ENCODE data around the gene ZBTB43.

The ZBTB43 gene

DNA sequence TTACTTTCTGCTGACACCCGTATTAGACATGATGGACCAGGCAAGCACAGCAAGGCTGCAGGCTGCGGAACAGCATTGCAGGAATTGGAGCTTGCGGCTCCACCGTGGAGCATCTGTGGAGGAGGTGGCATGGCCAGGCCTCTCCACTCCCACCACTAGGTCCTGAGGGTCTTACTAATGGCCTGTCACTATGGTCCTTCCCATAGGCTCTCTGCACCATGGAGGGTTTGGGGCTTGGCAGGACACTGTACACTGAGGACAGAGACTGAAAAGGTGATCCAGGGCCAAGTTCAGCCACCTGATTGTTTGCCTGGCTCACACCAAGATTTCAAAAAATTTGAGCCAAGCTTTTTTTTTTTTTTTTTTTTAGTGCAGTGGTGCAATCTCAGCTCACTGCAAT lies 14.3 kb upstream of the ZBTB43 start:
- no peak for DNase-seq (ENCODE audit: low read depth, low spot score)
- TF ChIP-seq, protein P1, sequence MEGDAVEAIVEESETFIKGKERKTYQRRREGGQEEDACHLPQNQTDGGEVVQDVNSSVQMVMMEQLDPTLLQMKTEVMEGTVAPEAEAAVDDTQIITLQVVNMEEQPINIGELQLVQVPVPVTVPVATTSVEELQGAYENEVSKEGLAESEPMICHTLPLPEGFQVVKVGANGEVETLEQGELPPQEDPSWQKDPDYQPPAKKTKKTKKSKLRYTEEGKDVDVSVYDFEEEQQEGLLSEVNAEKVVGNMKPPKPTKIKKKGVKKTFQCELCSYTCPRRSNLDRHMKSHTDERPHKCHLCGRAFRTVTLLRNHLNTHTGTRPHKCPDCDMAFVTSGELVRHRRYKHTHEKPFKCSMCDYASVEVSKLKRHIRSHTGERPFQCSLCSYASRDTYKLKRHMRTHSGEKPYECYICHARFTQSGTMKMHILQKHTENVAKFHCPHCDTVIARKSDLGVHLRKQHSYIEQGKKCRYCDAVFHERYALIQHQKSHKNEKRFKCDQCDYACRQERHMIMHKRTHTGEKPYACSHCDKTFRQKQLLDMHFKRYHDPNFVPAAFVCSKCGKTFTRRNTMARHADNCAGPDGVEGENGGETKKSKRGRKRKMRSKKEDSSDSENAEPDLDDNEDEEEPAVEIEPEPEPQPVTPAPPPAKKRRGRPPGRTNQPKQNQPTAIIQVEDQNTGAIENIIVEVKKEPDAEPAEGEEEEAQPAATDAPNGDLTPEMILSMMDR (IDR thresholded peaks at IDR 0.05; ENCODE audit: low read depth, low read length): no peak
- in situ Hi-C loops (cut with HindIII; ENCODE audit: low sequenced_read_pairs): no loop called here
- H3K4me3 ChIP-seq (ENCODE audit: low read depth, low read length): no peak overlapping the region

DNA sequence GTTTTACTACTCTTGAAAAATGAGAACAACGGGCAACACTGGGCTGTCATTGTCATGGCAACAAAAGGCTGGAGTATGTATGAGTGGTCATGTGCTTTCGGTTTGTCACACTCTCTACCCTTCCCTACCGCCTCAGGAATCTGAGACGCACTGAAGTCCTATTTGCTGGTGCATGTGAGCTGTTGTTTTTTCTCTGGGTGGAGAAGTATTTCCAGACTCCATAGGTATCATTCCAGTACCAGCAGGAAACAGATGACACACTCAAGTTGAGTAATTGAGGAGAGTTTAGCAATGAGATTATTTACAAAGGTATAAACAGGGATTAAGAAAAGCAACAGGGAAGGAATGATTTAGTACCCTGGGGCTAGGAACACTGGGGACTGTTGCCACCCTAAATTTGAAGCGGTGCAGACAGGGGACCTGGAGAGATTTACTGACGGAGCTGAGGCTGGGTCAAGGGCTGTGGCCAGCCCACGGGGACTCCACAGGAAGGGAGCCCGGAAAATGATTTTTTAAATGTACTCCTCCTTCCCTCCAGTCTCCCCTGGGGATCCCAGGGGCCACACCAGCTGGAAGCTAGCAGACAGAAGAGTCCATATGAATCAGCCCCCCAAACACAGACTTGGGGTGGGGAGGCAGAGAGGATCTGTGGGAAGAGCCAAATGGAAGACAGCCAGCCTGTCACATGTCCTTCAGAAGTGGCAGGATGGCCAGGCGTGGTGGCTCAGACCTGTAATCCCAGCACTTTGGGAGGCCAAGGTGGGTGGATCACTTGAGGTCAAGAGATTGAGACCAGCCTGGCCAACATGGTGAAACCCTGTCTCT lies 13.2 kb upstream of the ZBTB43 start:
- TF ChIP-seq, protein P1 (IDR thresholded peaks at IDR 0.05; ENCODE audit: low read depth, low read length): no peak
- peak; percentile 94 for DNase-seq (ENCODE audit: low read depth, low spot score)
- in situ Hi-C loops (cut with HindIII; ENCODE audit: low sequenced_read_pairs): no loop called here
- no peak overlapping the region for H3K4me3 ChIP-seq (ENCODE audit: low read depth, low read length)

DNA sequence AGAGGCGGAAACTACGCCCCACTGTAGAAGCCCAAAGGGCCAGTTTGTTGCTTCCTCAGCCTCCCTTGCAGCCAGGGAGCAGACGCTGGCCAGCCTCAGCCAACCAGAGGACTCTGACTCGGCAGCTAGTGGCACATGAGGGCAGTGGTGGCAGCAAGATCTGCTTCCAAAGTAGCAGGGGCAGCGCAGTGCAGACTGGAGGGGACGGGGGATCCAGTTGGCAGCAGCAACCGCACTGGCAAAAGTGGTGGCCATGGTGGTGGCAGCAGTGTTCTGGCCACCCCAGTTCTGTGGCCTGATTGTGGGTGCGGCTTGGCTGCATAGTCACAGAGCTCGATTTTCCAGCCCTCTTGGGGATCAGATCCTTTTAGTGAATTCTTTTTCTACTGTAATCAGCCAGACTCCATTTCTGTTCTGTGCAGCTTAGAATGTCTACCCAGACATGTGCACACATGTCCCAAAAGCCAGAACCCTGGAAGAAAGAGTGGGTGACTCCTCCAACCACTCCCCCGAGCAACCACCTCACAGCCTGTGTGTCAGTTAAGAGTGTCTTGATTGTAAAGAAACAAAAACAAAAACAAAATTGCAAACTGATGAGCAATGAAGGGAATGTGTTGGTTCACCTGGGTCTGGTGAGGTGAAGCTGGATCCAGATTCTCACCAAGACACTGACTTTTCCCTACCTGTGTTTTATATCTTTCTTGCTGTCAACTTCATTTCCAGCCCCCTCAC lies 11.0 kb upstream of the ZBTB43 start:
- H3K4me3 ChIP-seq (ENCODE audit: low read depth, low read length): no peak overlapping the region
- TF ChIP-seq, protein P1 (IDR thresholded peaks at IDR 0.05; ENCODE audit: low read depth, low read length): no peak
- DNase-seq (ENCODE audit: low read depth, low spot score): no peak
- in situ Hi-C loops (cut with HindIII; ENCODE audit: low sequenced_read_pairs): no loop called here

DNA sequence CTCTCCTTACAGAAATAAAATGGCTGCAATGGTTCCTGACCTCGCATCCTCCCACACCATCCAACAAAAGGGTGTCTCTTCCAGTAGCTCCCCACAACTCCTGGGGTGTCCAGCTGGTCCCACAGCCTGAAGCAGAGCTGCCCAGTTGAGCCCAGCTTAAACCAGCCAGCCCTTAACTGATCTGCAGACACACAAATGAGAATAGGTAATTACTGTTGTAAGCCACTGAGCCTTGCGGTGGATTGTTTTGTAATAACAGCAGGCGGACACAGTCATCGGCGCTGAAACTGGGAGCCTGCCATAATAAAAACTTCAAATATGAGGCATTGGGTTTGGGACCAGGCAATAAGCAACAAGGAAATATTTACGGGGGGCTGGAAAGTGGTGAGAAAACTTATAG lies 10.4 kb upstream of the ZBTB43 start:
- no peak overlapping the region for H3K4me3 ChIP-seq (ENCODE audit: low read depth, low read length)
- TF ChIP-seq, protein P1 (IDR thresholded peaks at IDR 0.05; ENCODE audit: low read depth, low read length): no peak
- no peak for DNase-seq (ENCODE audit: low read depth, low spot score)
- in situ Hi-C loops (cut with HindIII; ENCODE audit: low sequenced_read_pairs): no loop called here

DNA sequence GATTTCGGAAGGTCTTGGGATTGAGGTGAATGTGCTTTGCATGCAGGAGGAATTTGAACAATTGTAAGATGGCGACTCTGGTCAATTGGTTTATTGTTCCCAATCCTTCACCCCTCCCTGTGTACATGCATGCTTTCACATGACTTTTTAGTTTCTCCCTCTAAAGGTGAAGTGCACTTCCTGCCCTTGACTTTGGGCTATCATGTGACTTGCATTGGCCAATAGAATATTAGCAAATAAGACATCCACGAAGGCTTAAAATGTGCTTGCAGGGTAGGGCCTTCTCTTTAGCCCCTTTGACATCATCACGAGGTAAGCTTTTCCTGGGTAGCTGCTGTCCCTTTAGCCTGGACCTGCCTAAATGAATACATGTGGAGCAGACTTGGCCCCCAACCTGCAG lies 8.1 kb upstream of the ZBTB43 start:
- in situ Hi-C loops (cut with HindIII; ENCODE audit: low sequenced_read_pairs): no loop called here
- H3K4me3 ChIP-seq (ENCODE audit: low read depth, low read length): no peak overlapping the region
- no peak for DNase-seq (ENCODE audit: low read depth, low spot score)
- TF ChIP-seq, protein P1 (IDR thresholded peaks at IDR 0.05; ENCODE audit: low read depth, low read length): no peak

DNA sequence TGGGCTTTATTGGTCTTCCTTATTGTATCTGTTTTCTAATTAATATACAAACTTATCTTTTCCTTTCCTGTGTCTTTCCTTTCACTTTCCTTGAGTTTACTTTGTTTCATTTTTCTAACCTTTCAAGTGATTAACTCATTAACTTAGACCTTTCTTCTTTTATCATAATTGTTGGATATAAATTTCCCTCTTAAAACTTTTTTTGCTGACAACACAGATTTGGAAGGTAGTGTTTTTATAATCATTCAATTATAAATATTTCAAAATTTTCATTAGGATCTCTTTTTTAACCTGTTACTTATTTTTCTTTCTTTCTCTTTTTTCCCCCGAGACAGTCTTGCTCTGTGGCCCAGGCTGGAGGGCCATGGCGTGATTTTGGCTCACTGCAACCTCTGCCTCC lies 6.9 kb upstream of the ZBTB43 start:
- in situ Hi-C loops (cut with HindIII; ENCODE audit: low sequenced_read_pairs): no loop called here
- no peak for DNase-seq (ENCODE audit: low read depth, low spot score)
- H3K4me3 ChIP-seq (ENCODE audit: low read depth, low read length): no peak overlapping the region
- TF ChIP-seq, protein P1 (IDR thresholded peaks at IDR 0.05; ENCODE audit: low read depth, low read length): no peak
